Measurements from ENCODE around the gene HECTD4. TPM values are rescaled to one million over a fixed set of nuclear protein-coding genes. Genes with fewer than 3 reads are reported as not detected.

Gene HECTD4
- total RNA-seq, 4 donors from 2014 or later = 53.7 to 168 (median 62.9) TPM

GRCh38 chr12:112151766-112152541, 230.3 kb downstream of the HECTD4 start:
- H3K4me3 ChIP-seq = no peak overlapping the region
- TF ChIP-seq POLR2AphosphoS5 (IDR thresholded peaks at IDR 0.05) (no peak), CTCF (IDR thresholded peaks at IDR 0.05) (no peak), EP300 (IDR thresholded peaks at IDR 0.05) (no peak), POLR2A (IDR thresholded peaks at IDR 0.05) (no peak)
- H3K4me1 ChIP-seq = no peaks in the 10 kb centered on the region
- H3K27ac ChIP-seq = no peak overlapping the region
- 84% methylated on average over 8 of the region's 11 CpGs for WGBS
- no peaks in the 10 kb centered on the region for H3K27me3 ChIP-seq
- H3K36me3 ChIP-seq = peaks cover 73% of the 10 kb centered on the region
- peaks cover 4% of the 10 kb centered on the region for H3K9me3 ChIP-seq
- no peak for DNase-seq (ENCODE audit: low spot score in 2 of 2)

- Histone ChIP-seq H3K36me3 (peaks cover 92% of the 10 kb centered on the region), H3K9me3 (no peaks in the 10 kb centered on the region), H3K27ac (no peak overlapping the region), H3K4me3 (no peak overlapping the region), H3K27me3 (no peaks in the 10 kb centered on the region), H3K4me1 (no peaks in the 10 kb centered on the region)
- TF ChIP-seq POLR2AphosphoS5 (IDR thresholded peaks at IDR 0.05) = no peak
- no peak for TF ChIP-seq CTCF (IDR thresholded peaks at IDR 0.05)
- TF ChIP-seq EP300 (IDR thresholded peaks at IDR 0.05) = no peak
- TF ChIP-seq POLR2A (IDR thresholded peaks at IDR 0.05) = no peak
- 91% methylated on average over 5 of the region's 5 CpGs for WGBS
- no peak for DNase-seq (ENCODE audit: low spot score in 2 of 2)
These were observed 232.6 kb downstream of the HECTD4 start for GRCh38 chr12:112149596-112149995.

- TF ChIP-seq EP300 (IDR thresholded peaks at IDR 0.05) (no peak), CTCF (IDR thresholded peaks at IDR 0.05) (no peak), POLR2AphosphoS5 (IDR thresholded peaks at IDR 0.05) (no peak), POLR2A (IDR thresholded peaks at IDR 0.05) (no peak)
- peaks cover 90% of the 10 kb centered on the region for H3K36me3 ChIP-seq
- 73% methylated on average over 3 of the region's 3 CpGs for WGBS
- H3K4me3 ChIP-seq = no peak overlapping the region
- no peaks in the 10 kb centered on the region for H3K27me3 ChIP-seq
- H3K27ac ChIP-seq = no peak overlapping the region
- H3K9me3 ChIP-seq = no peaks in the 10 kb centered on the region
- no peaks in the 10 kb centered on the region for H3K4me1 ChIP-seq
- DNase-seq (ENCODE audit: low spot score in 2 of 2) = no peak
These were observed 234.2 kb downstream of the HECTD4 start for GRCh38 chr12:112148031-112148513.

GRCh38 chr12:112146123-112146522, 236.1 kb downstream of the HECTD4 start:
- no peak overlapping the region for H3K4me3 ChIP-seq
- no peaks in the 10 kb centered on the region for H3K4me1 ChIP-seq
- H3K27me3 ChIP-seq = no peaks in the 10 kb centered on the region
- H3K27ac ChIP-seq = no peak overlapping the region
- H3K9me3 ChIP-seq = no peaks in the 10 kb centered on the region
- TF ChIP-seq POLR2AphosphoS5 (IDR thresholded peaks at IDR 0.05) = no peak
- no peak for TF ChIP-seq POLR2A (IDR thresholded peaks at IDR 0.05)
- TF ChIP-seq EP300 (IDR thresholded peaks at IDR 0.05) = no peak
- TF ChIP-seq CTCF (IDR thresholded peaks at IDR 0.05) = no peak
- 81% methylated on average over 1 of the region's 1 CpG for WGBS
- peaks cover 90% of the 10 kb centered on the region for H3K36me3 ChIP-seq
- no peak for DNase-seq (ENCODE audit: low spot score in 2 of 2)

- DNase-seq (ENCODE audit: low spot score in 2 of 2) = no peak
- Histone ChIP-seq H3K4me1 (no peaks in the 10 kb centered on the region), H3K27me3 (no peaks in the 10 kb centered on the region), H3K36me3 (peaks cover 96% of the 10 kb centered on the region), H3K4me3 (no peak overlapping the region), H3K9me3 (no peaks in the 10 kb centered on the region), H3K27ac (no peak overlapping the region)
- 86% methylated on average over 5 of the region's 5 CpGs for WGBS
- TF ChIP-seq EP300 (IDR thresholded peaks at IDR 0.05) (no peak), POLR2A (IDR thresholded peaks at IDR 0.05) (no peak), CTCF (IDR thresholded peaks at IDR 0.05) (no peak), POLR2AphosphoS5 (IDR thresholded peaks at IDR 0.05) (no peak)
These were observed 241.5 kb downstream of the HECTD4 start for GRCh38 chr12:112140728-112141127.

Measured in suprapubic skin (tissue), 4 donors.